Fibroblast of lung (primary cell): ENCODE measurements around the gene PFKFB4.

Source experiments
- EZH2 ChIP-seq: IDR thresholded peaks from 2 replicates; pipeline ENCODE4 v1.5.1; 2012; ENCODE audit warnings: low read length, control low read depth, mild to moderate bottlenecking; ENCODE audit errors: missing control alignments
- TF ChIP-seq, protein P1 (sequence below), 2 donors: IDR thresholded peaks in 1 of 2; conservative IDR thresholded peaks in 1 of 2; 1 replicate in 1 of 2; 2 replicates in 1 of 2; pipeline ENCODE4 v1.5.1; 2011 to 2012; ENCODE audit warnings: low read length in 2 of 2, control low read depth in 1 of 2, inconsistent platforms in 1 of 2, low read depth in 1 of 2, mild to moderate bottlenecking in 1 of 2

DNA sequence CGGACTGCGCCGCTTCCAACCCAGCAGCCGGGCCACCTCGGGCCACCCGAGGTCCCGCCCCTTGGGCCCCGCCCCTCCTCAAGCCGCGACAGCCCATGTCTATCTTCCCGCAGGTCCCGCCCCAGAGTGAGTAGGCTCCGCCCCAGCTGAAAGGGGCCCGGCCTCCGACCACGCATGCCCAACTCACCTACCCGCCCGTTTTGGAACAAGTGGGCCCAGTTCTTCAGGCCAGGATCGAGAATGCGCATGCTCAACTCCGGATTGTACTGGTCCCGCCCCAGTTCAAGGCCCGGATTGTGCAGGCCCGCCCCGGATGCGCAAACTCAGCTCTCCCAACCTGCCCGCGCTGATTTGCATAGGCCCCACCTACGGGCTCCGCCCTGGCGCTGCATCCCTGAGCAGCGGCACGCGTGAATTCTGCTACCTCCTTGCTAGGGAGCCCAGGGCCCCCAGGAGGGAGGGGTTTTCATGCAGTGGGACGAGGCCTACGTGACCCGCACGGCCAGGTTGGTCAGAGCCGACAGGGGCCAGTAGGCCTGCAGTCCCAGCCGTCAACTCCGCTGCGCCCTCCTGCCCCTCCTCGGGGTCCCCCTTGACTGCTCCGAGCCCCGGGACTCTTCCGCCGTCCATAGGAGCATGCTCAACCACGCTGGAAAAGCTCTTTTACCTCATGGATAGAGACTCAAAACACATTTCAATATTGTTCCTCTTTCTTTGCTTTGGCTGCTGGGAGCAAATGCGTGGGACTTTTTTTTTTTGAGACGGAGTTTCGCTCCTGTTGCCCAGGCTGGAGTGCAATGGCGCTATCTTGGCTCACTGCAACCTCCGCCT lies at the start of gene PFKFB4:
- TF ChIP-seq, protein P1, sequence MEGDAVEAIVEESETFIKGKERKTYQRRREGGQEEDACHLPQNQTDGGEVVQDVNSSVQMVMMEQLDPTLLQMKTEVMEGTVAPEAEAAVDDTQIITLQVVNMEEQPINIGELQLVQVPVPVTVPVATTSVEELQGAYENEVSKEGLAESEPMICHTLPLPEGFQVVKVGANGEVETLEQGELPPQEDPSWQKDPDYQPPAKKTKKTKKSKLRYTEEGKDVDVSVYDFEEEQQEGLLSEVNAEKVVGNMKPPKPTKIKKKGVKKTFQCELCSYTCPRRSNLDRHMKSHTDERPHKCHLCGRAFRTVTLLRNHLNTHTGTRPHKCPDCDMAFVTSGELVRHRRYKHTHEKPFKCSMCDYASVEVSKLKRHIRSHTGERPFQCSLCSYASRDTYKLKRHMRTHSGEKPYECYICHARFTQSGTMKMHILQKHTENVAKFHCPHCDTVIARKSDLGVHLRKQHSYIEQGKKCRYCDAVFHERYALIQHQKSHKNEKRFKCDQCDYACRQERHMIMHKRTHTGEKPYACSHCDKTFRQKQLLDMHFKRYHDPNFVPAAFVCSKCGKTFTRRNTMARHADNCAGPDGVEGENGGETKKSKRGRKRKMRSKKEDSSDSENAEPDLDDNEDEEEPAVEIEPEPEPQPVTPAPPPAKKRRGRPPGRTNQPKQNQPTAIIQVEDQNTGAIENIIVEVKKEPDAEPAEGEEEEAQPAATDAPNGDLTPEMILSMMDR (conservative IDR thresholded peaks at IDR 0.05 in 1 of 2, IDR thresholded peaks at IDR 0.05 in 1 of 2; ENCODE audit: low read depth in 1 of 2, low read length in 2 of 2), result no peak
- no peak for TF ChIP-seq EZH2
